Parietal lobe (tissue), 2 donors: Measurements from ENCODE around the gene ASB18. TPM values are rescaled to one million over a fixed set of nuclear protein-coding genes. Genes with fewer than 3 reads are reported as not detected.

Source experiments
- small RNA-seq: library from RNA; depleted of rRNA; stranded (forward); fragments of <200 nt; gene quantifications from one replicate; pipeline ENCODE3, GENCODE V24; 2014; ENCODE audit warnings: low replicate concordance
- total RNA-seq: library from RNA; depleted of rRNA; stranded (reverse); fragments of >200 nt; gene quantifications from one replicate; pipeline ENCODE4 v1.2.3, GENCODE V29; 2014

The ASB18 gene
- total RNA-seq, result not detected

GRCh38 chr2:236264256-236264655 is at the start of gene ASB18:
TSS of gene ASB18 (minus strand) at chr2:236264406. CDS start at chr2:236264345, 61 bp downstream.

GRCh38 chr2:236168110-236169080 is 95.8 kb downstream of the ASB18 start, which contains the start of gene GBX2:
TSS of gene GBX2 (minus strand) at chr2:236168386. CDS start at chr2:236167971, 415 bp downstream.

Small RNAs within 50 kb of the gene (small RNA-seq; reads per million reads assigned to genes)
- not detected for gene RF00019
- gene RNU1-31P, result not detected

Other genes starting within 250 kb of the ASB18 start
- gene GBX2, start 96.0 kb downstream of the ASB18 start, total RNA-seq, result not detected